ENCODE measurements around the gene ZNF100.
"Not testable (repeated sequence)": the region's sequence is repeated elsewhere in the genome, so short reads cannot be mapped to it uniquely, and the experiment has no call there.

ZNF100 gene

GRCh38 chr19:21767065-21767800 is at the start of gene ZNF100:
Gene ZNF100 (minus strand): TSS chr19:21767579. CDS start chr19:21767429, 150 bp downstream.
- DNase-seq = peak; percentile 27 to 90 (median 82)

DNA sequence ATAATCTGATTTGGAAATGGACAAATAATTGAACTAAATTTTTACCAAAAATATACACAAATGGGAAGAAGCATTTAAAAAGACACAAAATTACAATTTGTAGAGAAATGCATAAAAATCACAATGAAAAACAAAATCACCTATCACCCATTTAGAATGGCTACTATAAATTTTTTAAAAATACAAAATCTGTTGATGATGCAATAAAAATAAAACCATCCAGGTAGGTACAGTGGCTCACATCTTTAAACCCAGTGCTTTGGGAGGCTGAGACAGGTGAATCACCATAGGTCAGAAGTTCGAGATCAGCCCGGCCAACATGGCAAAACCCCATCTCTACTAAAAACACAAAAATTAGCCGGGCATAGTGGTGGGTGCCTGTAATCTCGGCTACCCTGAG is 45.1 kb upstream of the ZNF100 start:
- DNase-seq = no peak

DNA sequence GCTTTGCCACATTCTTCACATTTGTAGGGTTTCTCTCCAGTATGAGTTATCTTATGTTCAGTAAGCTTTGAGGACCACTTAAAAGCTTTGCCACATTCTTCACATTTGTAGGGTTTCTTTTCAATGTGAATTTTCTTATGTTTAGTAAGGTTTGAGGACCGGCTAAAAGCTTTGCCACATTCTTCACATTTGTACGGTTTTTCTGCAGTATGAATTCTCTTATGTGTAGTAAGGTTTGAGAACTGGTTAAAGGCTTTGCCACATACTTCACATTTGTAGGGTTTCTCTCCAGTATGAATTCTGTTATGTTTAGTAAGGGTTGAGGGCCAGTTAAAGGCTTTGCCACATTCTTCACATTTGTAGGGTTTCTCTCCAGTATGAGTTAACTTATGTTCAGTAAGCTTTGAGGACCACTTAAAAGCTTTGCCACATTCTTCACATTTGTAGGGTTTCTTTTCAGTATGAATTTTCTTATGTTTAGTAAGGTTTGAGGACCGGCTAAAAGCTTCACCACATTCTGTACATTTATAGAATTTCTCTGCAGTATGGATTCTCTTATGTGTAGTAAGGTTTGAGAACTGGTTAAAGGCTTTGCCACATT is 41.1 kb upstream of the ZNF100 start:
- DNase-seq = not testable (repeated sequence)

DNA sequence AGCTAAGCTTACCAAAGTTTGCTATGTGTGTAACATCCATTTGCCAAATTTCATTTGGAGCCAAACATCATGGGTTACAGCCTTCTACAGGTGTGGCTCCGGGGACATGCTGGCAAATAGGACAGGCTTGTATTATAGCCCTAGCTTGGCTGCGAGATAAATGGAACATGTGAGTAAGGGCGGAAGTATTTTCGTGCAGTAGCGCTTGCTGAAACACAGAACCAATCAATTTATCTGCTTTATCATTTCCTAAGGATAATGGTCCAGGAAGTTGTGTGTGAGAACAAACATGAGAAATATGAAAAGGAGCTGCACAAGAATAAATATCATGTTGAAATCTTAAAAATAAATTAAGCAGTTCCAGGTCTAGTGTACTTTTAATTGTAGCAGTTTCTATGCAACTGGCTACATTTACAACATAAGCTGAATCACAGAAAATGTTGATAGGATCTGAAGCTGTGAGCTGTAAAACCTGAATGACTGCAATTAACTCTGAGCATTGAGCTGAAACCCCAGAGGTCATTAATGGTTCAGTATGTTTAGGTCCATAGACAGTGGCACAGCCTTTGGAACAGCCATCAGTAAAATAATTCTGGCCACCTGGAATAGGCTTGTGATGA is 22.2 kb upstream of the ZNF100 start:
- DNase-seq = no peak

- no peak for DNase-seq
Observed at GRCh38 chr19:21786936-21787335, 19.6 kb upstream of the ZNF100 start.

- DNase-seq = not testable (repeated sequence)
Observed at GRCh38 chr19:21775792-21776191, 8.4 kb upstream of the ZNF100 start.

DNA sequence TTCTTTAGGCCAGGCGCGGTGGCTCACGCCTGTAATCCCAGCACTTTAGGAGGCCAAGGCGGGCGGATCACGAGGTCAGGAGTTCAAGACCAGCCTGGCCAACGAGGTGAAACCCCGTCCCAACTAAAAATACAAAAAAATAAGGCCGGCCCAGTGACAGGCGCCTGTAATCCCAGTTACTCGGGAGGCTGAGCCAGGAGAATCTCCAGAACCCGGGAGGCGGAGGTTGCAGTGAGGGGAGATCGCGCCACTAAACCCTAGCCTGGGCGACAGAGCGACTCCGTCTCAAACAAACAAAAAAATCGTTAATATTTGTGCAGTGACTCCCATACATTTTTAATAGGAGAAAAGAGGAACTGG is 694 bp downstream of the ZNF100 start:
- DNase-seq = not testable (repeated sequence)

DNA sequence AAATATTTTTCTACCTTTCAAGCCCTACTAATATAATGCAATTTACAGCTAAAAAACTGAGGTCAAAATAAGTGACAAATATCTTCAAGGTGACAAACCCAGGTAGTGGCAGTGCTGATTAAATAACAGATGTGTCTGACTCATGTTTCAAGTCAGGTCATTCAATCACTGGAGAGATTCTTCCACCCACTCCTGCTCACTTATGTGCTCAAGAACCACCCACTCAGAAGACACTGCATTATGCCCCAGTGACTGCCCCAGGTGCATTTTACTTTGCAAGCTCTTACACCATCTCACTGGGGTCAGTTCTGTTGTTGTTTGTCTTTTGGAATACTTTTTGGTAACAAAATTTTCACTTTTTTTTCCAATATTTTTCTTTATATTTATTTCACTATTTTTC is 2.2 kb downstream of the ZNF100 start:
- no peak for DNase-seq

- DNase-seq = not testable (repeated sequence)
Observed at GRCh38 chr19:21761547-21761946, 5.8 kb downstream of the ZNF100 start.

- DNase-seq = no peak
Observed at GRCh38 chr19:21758296-21758695, 9.1 kb downstream of the ZNF100 start.

DNA sequence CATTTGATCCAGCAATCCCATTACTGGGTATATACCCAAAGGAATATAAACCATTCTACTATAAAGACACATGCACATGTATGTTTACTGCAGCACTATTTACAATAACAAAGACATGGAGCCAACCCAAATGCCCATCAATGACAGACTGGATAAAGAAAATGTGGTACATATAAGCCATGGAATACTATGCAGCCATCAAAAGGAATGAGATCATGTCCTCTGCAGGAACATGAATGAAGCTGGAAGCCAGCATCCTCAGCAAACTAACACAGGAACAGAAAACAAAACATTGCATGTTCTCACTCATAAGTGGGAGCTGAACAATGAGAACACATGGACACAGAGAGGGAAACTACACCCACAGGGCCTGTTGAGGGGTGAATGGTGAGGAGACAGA is 11.8 kb downstream of the ZNF100 start:
- not testable (repeated sequence) for DNase-seq

- no peak for DNase-seq
Observed at GRCh38 chr19:21751384-21751783, 16.0 kb downstream of the ZNF100 start.

DNA sequence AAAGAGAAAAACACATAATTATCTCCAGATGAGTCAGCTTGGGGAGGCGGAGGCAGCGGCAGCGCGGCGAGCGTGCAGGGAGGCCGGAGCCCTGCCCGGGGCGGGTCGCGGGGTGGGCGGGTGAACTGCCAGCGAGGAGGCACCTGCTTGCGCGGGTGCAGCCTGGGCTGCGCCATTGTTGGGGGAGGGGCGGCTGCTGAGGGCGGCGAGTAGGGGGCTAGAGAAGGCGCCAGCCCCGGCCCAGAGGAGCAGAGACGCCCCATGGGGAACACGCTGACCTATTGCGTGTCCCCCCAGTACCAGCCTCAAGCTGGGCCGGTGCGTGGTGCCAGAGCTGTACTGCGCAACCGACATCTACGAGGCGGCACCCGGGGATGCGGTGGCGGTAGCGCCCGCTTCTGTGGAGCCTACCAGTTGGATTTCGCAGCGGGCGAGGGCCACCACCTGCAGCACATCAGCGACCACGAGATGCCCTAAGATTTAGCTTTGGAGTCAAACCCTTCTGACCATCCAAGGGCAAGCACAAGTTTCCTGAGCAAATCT is 16.7 kb downstream of the ZNF100 start:
- DNase-seq = no peak

DNA sequence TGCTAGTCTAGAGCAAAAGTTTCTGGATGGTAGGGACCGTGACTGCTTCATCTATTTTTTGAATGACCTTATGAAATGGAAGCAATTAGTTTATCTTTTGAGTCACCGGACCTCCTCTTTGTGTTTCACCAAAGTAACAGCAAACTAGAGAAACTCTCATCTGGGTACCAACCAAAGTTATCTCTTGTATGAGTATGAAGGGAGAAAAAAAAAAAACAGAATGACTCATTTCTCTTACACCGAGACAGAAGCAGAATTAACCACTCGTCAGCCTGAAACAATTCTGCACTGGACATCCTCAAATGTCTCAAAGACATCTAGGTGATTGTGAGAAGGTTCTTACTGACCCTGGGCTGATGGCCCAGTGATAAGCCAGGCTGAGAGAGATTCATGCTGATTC is 18.3 kb downstream of the ZNF100 start:
- DNase-seq = no peak

DNA sequence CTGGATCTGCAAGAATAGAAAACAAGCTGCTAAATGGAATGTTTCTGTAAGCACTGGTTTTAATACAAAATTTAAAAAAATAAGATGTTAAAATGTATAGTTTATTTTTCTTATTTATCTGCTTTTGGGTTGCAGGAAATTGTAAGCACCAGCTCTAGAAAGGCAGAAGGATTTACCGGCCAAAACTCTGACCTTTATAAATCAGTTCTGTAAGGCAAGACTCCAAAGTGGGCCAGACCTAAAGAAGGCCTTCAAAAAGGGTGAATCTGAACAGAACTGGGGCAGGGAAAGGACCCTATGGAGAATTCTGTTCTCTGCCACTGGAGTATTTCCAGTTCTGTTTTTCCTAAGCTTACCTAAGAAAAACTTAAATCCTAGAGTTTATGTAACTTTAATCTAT is 19.3 kb downstream of the ZNF100 start:
- DNase-seq = no peak

DNA sequence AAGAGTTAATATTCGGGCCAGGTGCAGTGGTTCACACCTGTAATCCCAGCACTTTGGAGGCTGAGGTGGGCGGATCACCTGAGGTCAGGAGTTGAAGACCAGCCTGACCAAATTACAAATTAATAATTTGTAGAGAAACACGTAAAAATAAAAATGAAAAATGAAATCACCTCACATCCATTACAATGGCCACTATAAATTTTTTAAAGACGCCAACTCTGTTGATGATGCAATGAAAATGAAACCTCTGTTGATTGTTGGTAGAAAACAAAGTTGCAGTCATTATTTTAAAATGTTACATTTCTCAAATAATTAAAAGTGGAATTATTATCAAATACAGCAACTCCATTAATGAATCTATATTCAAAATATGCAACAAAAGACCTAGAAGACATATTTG is 26.8 kb downstream of the ZNF100 start:
- no peak for DNase-seq

GRCh38 chr19:21726942-21727747 is 40.2 kb downstream of the ZNF100 start:
- not testable (repeated sequence) for DNase-seq

DNA sequence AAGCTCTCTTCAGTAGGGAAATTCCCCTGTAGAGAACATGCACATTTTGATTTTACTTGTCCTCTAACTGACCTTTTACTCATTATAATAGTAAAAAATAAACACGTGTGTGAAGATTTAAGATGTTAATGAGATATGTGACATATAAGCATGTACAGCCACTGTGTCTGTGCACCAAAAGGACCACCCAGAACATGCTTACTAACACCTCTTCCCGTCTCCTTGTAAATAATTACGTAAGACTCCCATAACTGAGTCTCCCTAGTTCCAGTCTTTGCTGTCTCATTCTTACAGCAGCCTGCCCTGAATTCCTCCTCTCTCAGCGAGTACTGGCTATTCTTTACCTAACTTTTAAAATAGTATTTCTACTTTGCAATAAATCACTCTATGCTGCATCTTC is 53.6 kb downstream of the ZNF100 start:
- DNase-seq = no peak

- no peak for DNase-seq
Observed at GRCh38 chr19:21709464-21709863, 57.9 kb downstream of the ZNF100 start.

DNA sequence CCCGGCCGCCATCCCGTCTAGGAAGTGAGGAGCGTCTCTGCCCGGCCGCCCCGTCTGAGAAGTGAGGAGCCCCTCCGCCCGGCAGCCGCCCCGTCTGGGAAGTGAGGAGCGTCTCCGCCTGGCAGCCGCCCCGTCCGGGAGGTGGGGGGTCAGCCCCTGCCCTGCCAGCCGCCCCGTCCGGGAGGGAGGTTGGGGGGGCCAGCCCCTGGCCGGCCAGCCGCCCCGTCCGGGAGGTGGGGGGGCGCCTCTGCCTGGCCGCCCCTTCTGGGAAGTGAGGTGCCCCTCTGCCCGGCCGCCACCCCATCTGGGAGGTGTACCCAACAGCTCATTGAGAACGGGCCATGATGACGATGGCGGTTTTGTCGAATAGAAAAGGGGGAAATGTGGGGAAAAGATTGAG is 59.5 kb downstream of the ZNF100 start:
- DNase-seq = not testable (repeated sequence)

DNA sequence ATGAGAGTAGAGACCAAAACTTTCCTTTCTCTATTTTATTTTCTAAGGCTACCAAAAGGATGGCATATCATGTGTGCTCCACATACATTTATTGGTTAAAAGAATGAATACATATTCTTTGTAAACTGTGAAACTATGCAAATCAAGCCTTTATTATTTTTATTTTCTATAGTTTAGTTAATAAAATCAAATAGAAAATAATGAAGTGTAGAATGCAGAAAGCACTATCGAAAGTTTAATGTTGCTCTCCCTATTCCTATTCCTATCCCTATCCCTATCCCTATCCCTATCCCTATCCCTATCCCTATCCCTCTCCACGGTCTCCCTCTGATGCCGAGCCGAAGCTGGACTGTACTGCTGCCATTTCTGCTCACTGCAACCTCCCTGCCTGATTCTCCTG is 60.3 kb downstream of the ZNF100 start:
- DNase-seq = no peak

- DNase-seq = no peak
Observed at GRCh38 chr19:21705393-21705792, 62.0 kb downstream of the ZNF100 start.

DNA sequence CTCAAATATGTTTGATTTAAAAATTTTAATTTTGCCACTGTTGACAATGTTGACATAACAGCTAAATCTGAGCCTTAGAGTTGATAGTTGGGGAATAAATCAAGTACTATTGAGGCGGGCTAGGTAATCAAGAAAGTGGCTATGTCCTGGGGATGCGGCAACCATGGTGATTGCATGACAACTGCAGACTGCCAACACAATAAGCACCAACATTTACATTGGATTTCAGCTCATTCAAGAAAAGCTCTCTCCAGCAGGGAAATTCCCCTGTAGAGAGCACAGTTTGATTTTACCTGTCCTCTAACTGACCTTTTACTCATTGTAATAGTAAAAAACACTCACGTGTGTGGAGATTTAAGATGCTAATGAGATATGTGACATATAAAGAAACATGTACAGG is 63.1 kb downstream of the ZNF100 start:
- DNase-seq = no peak
